Testis (tissue), 2 donors: ENCODE data around the gene PITPNC1.

Source experiments
- CTCF ChIP-seq, 3 experiments: fragments of 450-650 bp in 2 of 3; fragments of 200-600 bp in 1 of 3; sonication (generic) in 1 of 3; IDR thresholded peaks; one replicate each; pipeline ENCODE4 v1.5.1; 2016 to 2019; ENCODE audit warnings: antibody characterized with exemption in 3 of 3, mild to moderate bottlenecking in 2 of 3, moderate library complexity in 1 of 3
- POLR2A ChIP-seq: fragments of 450-650 bp; IDR thresholded peaks from one replicate; pipeline ENCODE4 v1.6.1; 2017; ENCODE audit warnings: antibody characterized with exemption, mild to moderate bottlenecking, moderate library complexity

DNA sequence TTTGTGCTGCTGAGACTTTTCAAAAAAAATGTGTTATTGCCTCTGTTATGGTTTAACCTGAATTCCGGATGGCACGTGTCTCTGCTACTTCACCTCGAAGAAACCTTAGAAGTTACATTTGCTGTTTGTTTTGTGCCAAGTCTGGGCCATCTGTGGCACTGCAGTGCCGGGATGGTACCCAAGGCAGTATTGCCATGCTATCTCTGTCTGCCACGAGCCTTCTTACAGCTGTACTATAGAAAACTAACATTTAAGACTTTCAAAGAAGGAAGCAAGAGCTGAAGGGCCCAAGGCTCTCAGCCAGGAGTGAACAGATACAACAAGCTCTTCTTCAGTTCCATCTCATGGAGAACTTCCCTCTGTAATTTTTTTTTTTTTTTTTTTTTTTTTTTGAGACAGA, 267.0 kb downstream of the PITPNC1 start:
- TF ChIP-seq POLR2A (no peak), CTCF (IDR thresholded peaks at IDR 0.05) (no peak)
